Right ventricle myocardium superior (tissue), 1 donor: Measurements from ENCODE around the gene KCNG3. TPM values are rescaled to one million over a fixed set of nuclear protein-coding genes. Genes with fewer than 3 reads are reported as not detected.

Experiments used
- ATAC-seq: fragments of 200-7000 bp; cut with Tn5 transposase; one replicate; pipeline ENCODE4 v1.9.1; 2020; ENCODE audit warnings: mild to moderate bottlenecking; ENCODE audit not compliant: poor library complexity
- DNase-seq: peaks from one replicate; pipeline ENCODE4 v3.0.0-alpha.2; 2020
- intact Hi-C: fragments of 100-400 bp; cut with DNase I; formaldehyde crosslinking; loops from one replicate; pipeline ENCODE4 v1.11.2; 2022
- long read RNA-seq: library from polyadenylated mRNA; unstranded; transcript quantifications from one replicate; pipeline ENCODE4 v2.0.0, GENCODE V29; 2021
- total RNA-seq: library from RNA; stranded (reverse); fragmentation: NEBNext Ultra II Directional; extraction: Animal tissue kit (Norgen Biotek cat#: 25700); gene quantifications from one replicate; pipeline ENCODE4 v1.2.1, GENCODE V29; 2021
- donor health status: DM: no; HTN: yes; CAD: no; lungs with severe emphysema.

KCNG3 gene
- not detected for total RNA-seq
- long read RNA-seq = 0 reads

GRCh38 chr2:42493468-42494354 is at the start of gene KCNG3:
Gene KCNG3 (minus strand): TSS chr2:42493982. CDS start chr2:42493501, 481 bp downstream.
- DNase-seq (peak; percentile 68), ATAC-seq (peak; percentile 89)
- intact Hi-C loops = loop anchor here (2.0 kb wide), 1 partner anchor 169 kb away; no protein-coding TSS in a partner anchor

DNA sequence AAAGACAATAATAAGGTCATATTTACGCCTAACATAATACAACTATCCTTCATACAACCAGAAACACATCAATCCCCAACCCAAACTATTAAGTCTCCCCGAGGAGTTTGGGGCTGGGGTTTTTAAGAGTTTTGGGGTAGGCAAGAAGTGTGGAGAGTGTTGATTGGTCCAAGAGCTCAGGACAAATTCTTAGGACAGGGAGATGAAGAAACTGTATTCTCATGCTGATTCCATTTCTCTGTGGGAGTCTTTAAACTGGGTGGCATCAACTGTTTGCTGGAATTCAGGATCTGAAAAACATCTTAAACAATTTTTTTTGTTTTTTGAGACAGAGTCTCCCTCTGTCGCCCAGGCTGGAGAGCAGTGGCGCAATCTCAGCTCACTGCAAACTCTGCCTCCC is 49.1 kb upstream of the KCNG3 start:
- intact Hi-C loops = no loop called here
- ATAC-seq (no peak), DNase-seq (no peak)

GRCh38 chr2:42537493-42537892 is 43.7 kb upstream of the KCNG3 start:
- no peak for ATAC-seq
- no peak for DNase-seq
- intact Hi-C loops = no loop called here

DNA sequence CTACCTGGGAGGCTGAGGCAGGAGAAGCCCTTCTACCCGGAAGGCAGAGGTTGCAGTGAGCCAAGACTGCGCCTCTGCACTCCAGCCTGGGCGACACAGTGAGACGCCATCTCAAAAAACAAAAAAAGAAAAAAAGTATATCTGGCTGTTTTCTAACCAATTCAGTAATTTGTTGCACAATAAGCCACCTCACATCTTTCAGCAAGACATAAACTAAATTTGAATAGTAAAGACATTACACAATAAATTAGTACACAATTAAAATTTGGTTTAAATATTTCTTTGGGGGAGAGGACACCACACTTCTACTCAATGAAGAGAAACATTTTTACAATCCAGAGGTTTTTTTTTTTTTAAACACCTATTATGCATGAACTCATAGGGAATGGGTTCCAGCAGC is 38.6 kb upstream of the KCNG3 start:
- intact Hi-C loops = no loop called here

GRCh38 chr2:42523341-42523740 is 29.6 kb upstream of the KCNG3 start:
- no peak for ATAC-seq
- DNase-seq = no peak
- intact Hi-C loops = no loop called here

More for the DNA sequence above, 38.6 kb upstream of the KCNG3 start:
- DNase-seq (no peak), ATAC-seq (no peak)

DNA sequence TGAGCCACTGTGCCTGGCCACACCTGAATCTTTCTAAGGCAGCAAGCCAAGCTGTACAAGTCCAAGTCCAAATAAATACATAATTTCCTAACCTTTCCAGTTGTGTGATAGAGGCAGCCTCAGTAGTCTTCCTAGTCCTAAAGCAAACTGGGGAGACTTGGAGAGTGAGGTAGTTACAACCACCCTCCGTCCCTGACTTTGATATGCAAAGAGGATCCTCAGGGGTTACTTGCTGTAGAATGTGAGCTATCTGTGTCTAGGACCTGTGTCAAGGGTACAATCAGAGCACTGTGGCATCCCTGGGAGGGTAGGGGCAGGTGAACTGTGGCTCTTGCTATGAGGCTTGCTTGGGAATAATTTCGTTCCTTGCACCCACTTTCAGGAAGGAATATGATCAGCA is 28.3 kb upstream of the KCNG3 start:
- DNase-seq (no peak), ATAC-seq (no peak)
- intact Hi-C loops = no loop called here

GRCh38 chr2:42519624-42520023 is 25.8 kb upstream of the KCNG3 start:
- DNase-seq (no peak), ATAC-seq (no peak)
- intact Hi-C loops = no loop called here

GRCh38 chr2:42516418-42516901 is 22.7 kb upstream of the KCNG3 start:
- intact Hi-C loops = no loop called here
- DNase-seq (no peak), ATAC-seq (no peak)

DNA sequence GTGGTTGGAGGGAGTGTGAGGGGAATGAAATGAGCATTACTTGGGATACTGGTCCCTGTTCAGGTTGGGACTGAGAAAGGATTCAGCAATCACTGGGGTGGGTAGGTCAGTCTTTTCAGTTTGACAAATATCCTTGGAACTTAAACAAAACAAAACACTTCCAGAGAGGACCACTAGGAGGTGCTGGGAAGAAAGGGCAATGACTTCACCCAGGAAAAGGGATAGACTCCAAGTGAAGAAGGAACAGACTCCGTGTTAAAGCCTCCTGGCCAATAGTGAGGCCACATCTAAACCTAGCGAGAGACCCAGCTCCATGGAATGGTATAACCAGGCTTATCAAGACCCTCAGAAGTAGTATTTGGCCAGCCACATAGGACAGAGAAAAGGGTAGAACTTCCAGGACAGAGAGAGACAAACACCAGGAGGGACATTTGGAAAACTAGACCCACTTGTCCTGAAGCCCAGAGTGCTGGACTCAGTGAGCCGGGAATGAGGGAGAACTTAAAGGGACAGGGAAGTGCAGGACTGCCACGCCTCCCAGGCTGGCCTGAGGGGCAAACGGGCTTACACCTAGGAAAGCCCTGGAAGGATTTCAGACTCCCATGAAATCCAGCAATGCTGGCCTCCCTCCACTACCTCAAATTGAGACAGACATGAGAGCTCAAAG is 19.6 kb upstream of the KCNG3 start:
- peak; percentile 59 for ATAC-seq
- no peak for DNase-seq

GRCh38 chr2:42510608-42511243 is 16.9 kb upstream of the KCNG3 start:
- no peak for ATAC-seq
- intact Hi-C loops = no loop called here

More for the DNA sequence above, 19.6 kb upstream of the KCNG3 start:
- intact Hi-C loops = no loop called here

DNA sequence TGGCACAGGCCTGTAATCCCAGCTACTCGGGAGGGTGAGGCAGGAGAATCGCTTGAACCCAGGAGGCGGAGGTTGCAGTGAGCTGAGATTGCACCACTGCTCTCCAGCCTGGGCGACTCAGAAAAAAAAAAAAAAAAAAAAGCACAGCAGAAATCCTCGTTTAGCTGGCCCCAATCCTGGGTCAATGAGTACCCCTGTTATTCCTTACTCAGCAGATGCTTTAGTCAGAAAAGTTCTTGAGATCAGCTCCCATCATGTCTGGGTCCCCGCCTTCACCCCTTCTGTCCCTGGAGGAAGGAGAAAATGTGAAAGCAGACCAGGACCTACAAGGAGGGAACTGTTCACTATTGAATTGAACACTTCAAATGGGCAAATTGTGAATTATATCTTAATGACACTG is 16.4 kb upstream of the KCNG3 start:
- no peak for ATAC-seq
- DNase-seq = no peak
- intact Hi-C loops = no loop called here

More at GRCh38 chr2:42510608-42511243, 16.9 kb upstream of the KCNG3 start:
- DNase-seq = no peak

DNA sequence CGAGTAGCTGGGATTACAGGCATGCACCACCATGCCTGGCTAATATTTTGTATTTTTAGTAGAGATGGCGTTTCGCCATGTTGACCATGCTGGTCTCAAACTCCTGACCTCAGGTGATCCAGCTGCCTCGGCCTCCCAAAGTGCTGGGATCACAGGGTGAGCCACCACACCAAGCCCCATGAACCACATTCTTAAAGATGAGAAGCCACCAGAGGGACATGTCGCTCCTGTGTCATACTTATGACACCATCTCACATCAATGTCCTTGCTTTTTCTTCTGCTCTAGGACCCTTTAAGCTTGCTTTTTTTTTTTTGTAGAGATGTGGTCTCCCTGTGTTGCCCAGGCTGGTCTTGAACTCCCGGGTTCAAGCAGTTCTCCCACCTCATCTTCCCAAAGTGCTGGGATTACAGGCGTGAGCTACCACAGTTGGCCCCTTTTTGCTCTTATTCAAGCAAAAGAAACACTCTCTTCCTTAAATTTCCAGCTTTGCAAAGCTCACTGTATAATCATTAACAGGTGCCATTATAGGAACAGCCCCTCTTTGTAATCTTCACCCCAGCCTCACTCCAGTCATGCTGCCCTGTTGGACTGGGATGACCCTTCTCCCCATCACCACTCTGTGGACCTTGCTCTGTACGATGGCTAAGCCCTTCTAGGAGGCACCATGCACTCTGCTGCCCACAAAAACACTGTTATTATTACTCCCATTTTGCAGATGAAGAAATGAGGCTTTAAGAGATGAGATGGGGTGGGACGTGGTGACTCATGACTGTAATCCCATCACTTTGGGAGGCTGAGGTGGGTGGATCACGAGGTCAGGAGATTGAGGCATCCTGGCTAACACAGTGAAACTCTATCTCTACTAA is 10.8 kb upstream of the KCNG3 start:
- no peak for ATAC-seq
- intact Hi-C loops = no loop called here
- no peak for DNase-seq

- intact Hi-C loops = no loop called here
- DNase-seq (no peak), ATAC-seq (no peak)
These were observed 9.5 kb upstream of the KCNG3 start for GRCh38 chr2:42503291-42503690.

- ATAC-seq (no peak), DNase-seq (no peak)
- intact Hi-C loops = no loop called here
These were observed 4.7 kb upstream of the KCNG3 start for GRCh38 chr2:42498497-42498896.

DNA sequence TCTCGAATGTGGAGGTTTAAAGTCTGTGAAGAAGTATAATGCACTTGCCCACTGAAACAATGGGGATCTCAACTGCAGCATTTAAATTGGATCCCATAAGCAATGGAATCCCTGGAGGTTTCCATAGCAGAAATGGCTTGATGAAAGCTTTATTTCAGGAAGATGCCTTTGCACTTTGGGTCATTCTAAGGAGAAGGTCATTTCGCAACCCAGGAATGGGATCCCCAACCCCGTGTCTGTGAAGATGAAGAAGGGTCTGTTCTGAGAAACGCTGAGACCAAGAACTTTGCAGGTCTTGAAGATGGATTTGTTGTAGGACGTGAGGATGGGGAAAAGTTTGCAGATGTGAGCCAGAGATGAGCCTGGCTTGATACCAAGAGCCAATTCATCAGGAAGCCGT is 1.8 kb upstream of the KCNG3 start:
- DNase-seq = no peak
- intact Hi-C loops = loop anchor here (2.0 kb wide), 1 partner anchor 167 kb away; no protein-coding TSS in a partner anchor
- no peak for ATAC-seq

- ATAC-seq (no peak), DNase-seq (no peak)
- intact Hi-C loops = loop anchor here (2.0 kb wide), 1 partner anchor 168 kb away; no protein-coding TSS in a partner anchor
These were observed 1.4 kb upstream of the KCNG3 start for GRCh38 chr2:42495234-42495581.

DNA sequence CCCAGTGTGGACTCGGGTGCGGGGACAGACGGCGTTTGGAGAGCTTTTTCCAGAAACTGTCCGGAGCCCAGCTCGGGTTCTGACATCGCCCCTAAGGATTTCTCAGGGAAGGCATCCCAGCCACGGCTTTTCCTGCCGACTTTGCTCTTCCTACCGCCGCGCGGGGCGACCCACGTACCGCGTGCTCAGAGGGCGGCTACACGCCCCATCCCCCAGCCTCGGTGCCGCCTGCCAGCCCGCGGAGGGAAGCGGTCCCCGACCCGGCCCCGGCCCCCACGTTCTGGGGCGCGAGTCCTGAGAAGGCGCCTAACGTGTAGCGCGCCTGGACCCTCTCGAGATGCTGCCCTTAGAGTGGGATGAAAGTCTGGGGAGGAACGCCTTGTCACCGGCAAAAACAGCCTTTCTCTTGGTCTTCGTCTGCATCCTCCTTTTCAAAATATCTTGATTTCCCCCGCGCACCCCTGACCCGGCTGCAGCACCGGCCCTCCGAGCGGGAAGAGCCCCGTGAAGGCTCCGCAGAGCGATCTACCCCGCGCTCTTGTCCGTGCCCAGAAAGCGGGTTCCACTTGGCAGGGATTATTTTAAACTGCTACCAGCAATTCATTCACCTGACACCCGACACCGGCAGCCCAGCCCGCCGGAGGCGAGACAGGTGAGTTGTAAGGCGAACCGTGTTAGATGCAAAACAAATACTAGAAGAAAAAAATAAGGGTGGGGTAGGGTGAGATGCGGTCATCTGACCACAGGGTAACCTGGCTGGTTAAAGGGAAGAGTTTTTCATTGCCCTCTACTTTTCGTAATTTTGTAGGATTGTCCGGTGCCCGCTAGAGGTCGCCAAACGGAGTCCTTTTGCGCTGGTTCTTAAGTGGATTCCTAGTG is 812 bp upstream of the KCNG3 start:
- peak; percentile 65 for DNase-seq
- intact Hi-C loops = loop anchor here (2.0 kb wide), 1 partner anchor 168 kb away; no protein-coding TSS in a partner anchor
- peak; percentile 82 for ATAC-seq
